ENCODE results near the gene SEPTIN1.

SEPTIN1 gene

GRCh38 chr16:30428055-30428454 lies 45.7 kb upstream of the SEPTIN1 start:
- H3K27ac ChIP-seq (ENCODE audit: extremely low read depth, low read depth, low read length) = no peak overlapping the region
- no peak overlapping the region for H3K4me3 ChIP-seq (ENCODE audit: low read depth, low read length)
- no peak for TF ChIP-seq ZNF133 (tag by site-specific recombination; IDR thresholded peaks at IDR 0.05)
- no peak for TF ChIP-seq ZNF555 (tag by site-specific recombination; conservative IDR thresholded peaks at IDR 0.05)
- ChIA-PET POLR2A (interaction anchor here (2.8 kb wide), 1 partner anchor 10 kb away, joined by 12 read pairs; no protein-coding TSS in a partner anchor), CTCF (interaction anchor here (1.0 kb wide), 1 partner anchor 9 kb away, joined by 3 read pairs; no protein-coding TSS in a partner anchor)
- H3K36me3 ChIP-seq (ENCODE audit: control insufficient read depth in 2 of 2, insufficient read depth in 1 of 2, low read length in 2 of 2) = peaks cover 18 to 42% of the 10 kb centered on the region in 2 experiments; a peak in 2 of 3 replicates
- no peaks in the 10 kb centered on the region for H3K4me1 ChIP-seq (ENCODE audit: control insufficient read depth, insufficient read depth, low read length)
- H3K9me3 ChIP-seq (ENCODE audit: control insufficient read depth, insufficient read depth, low read depth, low read length) = no peaks in the 10 kb centered on the region

- H3K4me3 ChIP-seq (ENCODE audit: low read depth, low read length) = no peak overlapping the region
- peaks cover 12% of the 10 kb centered on the region for H3K4me1 ChIP-seq (ENCODE audit: control insufficient read depth, insufficient read depth, low read length)
- H3K27ac ChIP-seq (ENCODE audit: extremely low read depth, low read depth, low read length) = no peak overlapping the region
- no peaks in the 10 kb centered on the region for H3K9me3 ChIP-seq (ENCODE audit: control insufficient read depth, insufficient read depth, low read depth, low read length)
- H3K36me3 ChIP-seq (ENCODE audit: control insufficient read depth in 2 of 2, insufficient read depth in 1 of 2, low read length in 2 of 2) = peaks cover 39 to 89% of the 10 kb centered on the region in 2 experiments; a peak in 2 of 3 replicates
- ChIA-PET CTCF (interaction anchor here (0.5 to 2.7 kb wide), 4 partner anchors 9 to 209 kb away, joined by 3 to 13 read pairs (median 4); partner anchors contain the start of gene DCTPP1), POLR2A (interaction anchor here (1.0 to 1.6 kb wide), 2 partner anchors 9 to 59 kb away, joined by 3 to 4 read pairs; partner anchors contain the start of gene DCTPP1)
- no peak for TF ChIP-seq IKZF3 (tag by site-specific recombination; IDR thresholded peaks at IDR 0.05)
- TF ChIP-seq PRDM1 (tag by site-specific recombination; IDR thresholded peaks at IDR 0.05) = peak; percentile 99
Observed at GRCh38 chr16:30421010-30421409, 38.6 kb upstream of the SEPTIN1 start.

GRCh38 chr16:30418350-30419181 lies 36.2 kb upstream of the SEPTIN1 start:
- peak overlapping the region; percentile 37 for H3K4me3 ChIP-seq (ENCODE audit: low read depth, low read length)
- H3K27ac ChIP-seq (ENCODE audit: extremely low read depth, low read depth, low read length) = peak overlapping the region; percentile 85
- TF ChIP-seq ZNF514 (tag by site-specific recombination; IDR thresholded peaks at IDR 0.05) (no peak), ZNF48 (tag by site-specific recombination; IDR thresholded peaks at IDR 0.05) (no peak), ZNF626 (tag by site-specific recombination; IDR thresholded peaks at IDR 0.05) (no peak), ZNF292 (tag by site-specific recombination; IDR thresholded peaks at IDR 0.05; ENCODE audit: borderline replicate concordance, low read depth) (no peak), KLF16 (tag by site-specific recombination; IDR thresholded peaks at IDR 0.05) (peak; percentile 12), OVOL3 (tag by site-specific recombination; IDR thresholded peaks at IDR 0.05) (no peak), ZBTB1 (tag by site-specific recombination; IDR thresholded peaks at IDR 0.05) (no peak), ZNF404 (tag by site-specific recombination; IDR thresholded peaks at IDR 0.05) (no peak), ZSCAN23 (tag by site-specific recombination; IDR thresholded peaks at IDR 0.05) (peak; percentile 37; the same call in 1 of the 2 replicates), ZBTB20 (tag by site-specific recombination; IDR thresholded peaks at IDR 0.05) (peak; percentile 56; the same call in 1 of the 2 replicates), FEZF1 (tag by site-specific recombination; IDR thresholded peaks at IDR 0.05) (no peak), ZNF274 (IDR thresholded peaks at IDR 0.05; ENCODE audit: low read length) (no peak), ZNF274 (tag by site-specific recombination; IDR thresholded peaks at IDR 0.05; ENCODE audit: borderline replicate concordance) (no peak), ZFP37 (tag by site-specific recombination; IDR thresholded peaks at IDR 0.05) (no peak), KLF17 (tag by site-specific recombination; IDR thresholded peaks at IDR 0.05) (peak; percentile 53; the same call in 1 of the 2 replicates), ZNF561 (tag by site-specific recombination; IDR thresholded peaks at IDR 0.05; ENCODE audit: borderline replicate concordance) (no peak), SCRT2 (tag by site-specific recombination; IDR thresholded peaks at IDR 0.05) (no peak), IKZF3 (tag by site-specific recombination; IDR thresholded peaks at IDR 0.05) (peak; percentile 11; the same call in 1 of the 2 replicates), ZIC2 (tag by site-specific recombination; IDR thresholded peaks at IDR 0.05) (no peak)
- TF ChIP-seq, protein P1, sequence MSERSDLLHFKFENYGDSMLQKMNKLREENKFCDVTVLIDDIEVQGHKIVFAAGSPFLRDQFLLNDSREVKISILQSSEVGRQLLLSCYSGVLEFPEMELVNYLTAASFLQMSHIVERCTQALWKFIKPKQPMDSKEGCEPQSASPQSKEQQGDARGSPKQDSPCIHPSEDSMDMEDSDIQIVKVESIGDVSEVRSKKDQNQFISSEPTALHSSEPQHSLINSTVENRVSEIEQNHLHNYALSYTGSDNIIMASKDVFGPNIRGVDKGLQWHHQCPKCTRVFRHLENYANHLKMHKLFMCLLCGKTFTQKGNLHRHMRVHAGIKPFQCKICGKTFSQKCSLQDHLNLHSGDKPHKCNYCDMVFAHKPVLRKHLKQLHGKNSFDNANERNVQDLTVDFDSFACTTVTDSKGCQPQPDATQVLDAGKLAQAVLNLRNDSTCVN (tag by site-specific recombination; optimal IDR thresholded peaks at IDR 0.05) = no peak
- TF ChIP-seq, protein P2, sequence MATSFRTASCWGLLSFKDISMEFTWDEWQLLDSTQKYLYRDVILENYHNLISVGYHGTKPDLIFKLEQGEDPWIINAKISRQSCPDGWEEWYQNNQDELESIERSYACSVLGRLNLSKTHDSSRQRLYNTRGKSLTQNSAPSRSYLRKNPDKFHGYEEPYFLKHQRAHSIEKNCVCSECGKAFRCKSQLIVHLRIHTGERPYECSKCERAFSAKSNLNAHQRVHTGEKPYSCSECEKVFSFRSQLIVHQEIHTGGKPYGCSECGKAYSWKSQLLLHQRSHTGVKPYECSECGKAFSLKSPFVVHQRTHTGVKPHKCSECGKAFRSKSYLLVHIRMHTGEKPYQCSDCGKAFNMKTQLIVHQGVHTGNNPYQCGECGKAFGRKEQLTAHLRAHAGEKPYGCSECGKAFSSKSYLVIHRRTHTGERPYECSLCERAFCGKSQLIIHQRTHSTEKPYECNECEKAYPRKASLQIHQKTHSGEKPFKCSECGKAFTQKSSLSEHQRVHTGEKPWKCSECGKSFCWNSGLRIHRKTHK (tag by site-specific recombination; IDR thresholded peaks at IDR 0.05) = no peak
- TF ChIP-seq, protein P3, sequence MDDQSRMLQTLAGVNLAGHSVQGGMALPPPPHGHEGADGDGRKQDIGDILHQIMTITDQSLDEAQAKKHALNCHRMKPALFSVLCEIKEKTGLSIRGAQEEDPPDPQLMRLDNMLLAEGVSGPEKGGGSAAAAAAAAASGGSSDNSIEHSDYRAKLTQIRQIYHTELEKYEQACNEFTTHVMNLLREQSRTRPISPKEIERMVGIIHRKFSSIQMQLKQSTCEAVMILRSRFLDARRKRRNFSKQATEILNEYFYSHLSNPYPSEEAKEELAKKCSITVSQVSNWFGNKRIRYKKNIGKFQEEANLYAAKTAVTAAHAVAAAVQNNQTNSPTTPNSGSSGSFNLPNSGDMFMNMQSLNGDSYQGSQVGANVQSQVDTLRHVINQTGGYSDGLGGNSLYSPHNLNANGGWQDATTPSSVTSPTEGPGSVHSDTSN (CRISPR knock-in tag; IDR thresholded peaks at IDR 0.05) = no peak

More at GRCh38 chr16:30418350-30419181, 36.2 kb upstream of the SEPTIN1 start:
- peaks cover 12% of the 10 kb centered on the region for H3K4me1 ChIP-seq (ENCODE audit: control insufficient read depth, insufficient read depth, low read length)
- H3K36me3 ChIP-seq (ENCODE audit: control insufficient read depth in 2 of 2, insufficient read depth in 1 of 2, low read length in 2 of 2) = peaks cover 41 to 81% of the 10 kb centered on the region in 2 experiments; a peak in 2 of 3 replicates
- ChIA-PET POLR2A (interaction anchor here (0.6 to 2.8 kb wide), 35 partner anchors 8 to 400 kb away, joined by 3 to 64 read pairs (median 5); partner anchors contain the start of genes ALDOA, CD2BP2, DCTPP1 and FBRS), CTCF (interaction anchor here (0.7 to 2.7 kb wide), 12 partner anchors 8 to 376 kb away, joined by 3 to 15 read pairs (median 4); partner anchors contain the start of genes DCTPP1 and ZNF771)
- no peaks in the 10 kb centered on the region for H3K9me3 ChIP-seq (ENCODE audit: control insufficient read depth, insufficient read depth, low read depth, low read length)

All from HEK293 (cell line).